Measurements from ENCODE around the gene DLGAP4.

DLGAP4 gene, protein sequence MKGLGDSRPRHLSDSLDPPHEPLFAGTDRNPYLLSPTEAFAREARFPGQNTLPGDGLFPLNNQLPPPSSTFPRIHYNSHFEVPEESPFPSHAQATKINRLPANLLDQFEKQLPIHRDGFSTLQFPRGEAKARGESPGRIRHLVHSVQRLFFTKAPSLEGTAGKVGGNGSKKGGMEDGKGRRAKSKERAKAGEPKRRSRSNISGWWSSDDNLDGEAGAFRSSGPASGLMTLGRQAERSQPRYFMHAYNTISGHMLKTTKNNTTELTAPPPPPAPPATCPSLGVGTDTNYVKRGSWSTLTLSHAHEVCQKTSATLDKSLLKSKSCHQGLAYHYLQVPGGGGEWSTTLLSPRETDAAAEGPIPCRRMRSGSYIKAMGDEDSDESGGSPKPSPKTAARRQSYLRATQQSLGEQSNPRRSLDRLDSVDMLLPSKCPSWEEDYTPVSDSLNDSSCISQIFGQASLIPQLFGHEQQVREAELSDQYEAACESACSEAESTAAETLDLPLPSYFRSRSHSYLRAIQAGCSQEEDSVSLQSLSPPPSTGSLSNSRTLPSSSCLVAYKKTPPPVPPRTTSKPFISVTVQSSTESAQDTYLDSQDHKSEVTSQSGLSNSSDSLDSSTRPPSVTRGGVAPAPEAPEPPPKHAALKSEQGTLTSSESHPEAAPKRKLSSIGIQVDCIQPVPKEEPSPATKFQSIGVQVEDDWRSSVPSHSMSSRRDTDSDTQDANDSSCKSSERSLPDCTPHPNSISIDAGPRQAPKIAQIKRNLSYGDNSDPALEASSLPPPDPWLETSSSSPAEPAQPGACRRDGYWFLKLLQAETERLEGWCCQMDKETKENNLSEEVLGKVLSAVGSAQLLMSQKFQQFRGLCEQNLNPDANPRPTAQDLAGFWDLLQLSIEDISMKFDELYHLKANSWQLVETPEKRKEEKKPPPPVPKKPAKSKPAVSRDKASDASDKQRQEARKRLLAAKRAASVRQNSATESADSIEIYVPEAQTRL

DNA sequence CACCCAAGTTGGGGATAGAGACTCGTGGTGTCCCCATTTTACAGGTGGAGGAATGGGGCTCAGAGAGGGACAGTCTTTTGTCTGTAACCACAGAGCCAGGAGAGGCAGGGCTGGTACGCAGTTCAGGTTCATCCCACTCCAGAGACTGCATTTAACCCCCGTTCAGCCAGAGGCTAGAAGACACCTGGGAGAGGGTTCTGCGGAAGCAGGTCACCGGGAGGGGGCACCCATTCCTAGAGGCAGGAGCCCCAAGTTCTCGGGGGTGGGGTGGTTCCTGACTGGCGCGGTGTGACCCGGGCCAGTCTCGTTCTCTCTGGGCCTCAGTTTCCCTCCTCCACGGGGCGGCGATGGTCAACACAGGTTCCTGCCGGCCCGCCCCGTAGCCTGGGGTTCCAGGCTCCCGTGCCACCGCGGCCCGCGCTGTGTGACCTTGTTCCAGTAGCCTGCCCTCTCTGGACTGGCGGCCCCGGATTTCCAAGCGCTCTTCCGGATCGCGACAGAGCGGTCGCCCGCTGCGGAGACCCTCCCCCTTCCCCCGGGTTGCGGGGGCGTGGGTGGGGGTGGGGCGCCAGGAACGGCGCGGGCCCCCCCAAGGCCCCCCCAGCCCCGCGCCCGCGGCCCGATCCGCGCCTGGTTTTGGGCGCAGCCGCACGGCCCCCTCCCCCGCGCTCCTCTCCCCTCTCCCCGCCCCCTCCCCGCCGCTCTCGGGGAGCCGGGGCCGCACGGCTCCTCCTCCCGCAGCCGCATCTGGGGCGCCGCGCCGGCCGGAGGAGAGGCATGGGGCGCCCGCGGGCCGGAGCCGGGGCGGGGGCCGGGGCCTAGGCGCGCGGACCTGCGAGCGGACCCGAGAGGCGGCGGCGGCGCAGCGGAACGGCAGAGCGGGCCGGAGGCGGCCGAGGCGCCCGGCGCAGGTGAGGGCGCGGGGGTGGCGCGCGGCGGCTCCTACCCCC lies at the start of gene DLGAP4:
TSS of gene DLGAP4 (plus strand) at position 738 of the 950 bp plus-strand sequence. CDS start 125,379 bp downstream, outside the sequence.
- no peak within 1 kb of the TSS for H3K4me3 ChIP-seq (ENCODE audit: low read length)
- no peak for TF ChIP-seq CTCF (conservative IDR thresholded peaks at IDR 0.05; ENCODE audit: low read length)
- no peak for DNase-seq (ENCODE audit: low read depth)

DNA sequence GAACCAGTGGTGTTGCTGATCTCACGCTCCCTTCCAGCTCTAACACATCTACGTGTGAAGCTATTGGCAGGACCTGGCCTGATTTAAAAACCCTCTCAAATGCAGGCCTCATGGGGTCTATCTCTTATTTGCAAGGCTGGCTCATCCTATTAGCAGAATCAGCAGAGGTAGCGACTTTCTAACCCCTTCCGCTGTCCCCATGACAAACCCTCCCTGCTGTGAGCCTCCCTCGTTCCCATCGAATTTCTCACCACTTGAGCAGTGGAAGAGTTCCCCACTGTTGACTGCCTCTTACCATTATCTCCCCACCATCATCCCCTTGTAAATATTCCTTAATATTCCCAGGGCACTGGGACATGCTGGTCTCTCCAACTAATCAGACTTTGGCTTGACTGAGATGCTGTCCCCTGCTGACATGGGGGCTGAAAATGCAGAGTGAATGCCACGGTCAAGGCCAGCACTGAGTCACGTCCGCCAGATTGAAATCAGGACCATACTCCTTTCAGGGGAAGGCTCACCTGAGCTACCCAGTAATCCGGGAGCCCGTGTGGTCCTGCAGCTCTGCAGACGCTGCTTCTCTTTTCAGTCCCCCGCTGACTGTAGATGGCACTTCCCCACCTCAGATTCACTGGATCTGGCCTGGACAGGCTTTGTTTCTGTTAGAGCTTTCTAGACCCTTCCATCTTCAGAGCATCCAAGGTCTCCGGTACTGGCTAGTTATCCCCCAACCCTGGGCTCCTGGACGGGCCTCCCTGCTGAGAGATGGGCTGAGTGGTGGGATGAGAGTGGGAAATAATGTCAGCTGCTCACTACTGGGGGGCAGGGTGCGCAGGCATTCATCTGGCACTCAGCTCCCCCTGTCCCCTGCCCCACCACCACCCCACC lies 46.7 kb upstream of the DLGAP4 start:
- no peak overlapping the region for H3K4me3 ChIP-seq (ENCODE audit: low read length)
- no peak for DNase-seq (ENCODE audit: low read depth)
- no peak for TF ChIP-seq CTCF (conservative IDR thresholded peaks at IDR 0.05; ENCODE audit: low read length)

GRCh38 chr20:36260316-36260715 lies 45.8 kb upstream of the DLGAP4 start:
- no peak for DNase-seq (ENCODE audit: low read depth)
- no peak for TF ChIP-seq CTCF (conservative IDR thresholded peaks at IDR 0.05; ENCODE audit: low read length)
- H3K4me3 ChIP-seq (ENCODE audit: low read length) = no peak overlapping the region

- no peak for DNase-seq (ENCODE audit: low read depth)
- no peak for TF ChIP-seq CTCF (conservative IDR thresholded peaks at IDR 0.05; ENCODE audit: low read length)
- no peak overlapping the region for H3K4me3 ChIP-seq (ENCODE audit: low read length)
Measured at GRCh38 chr20:36261389-36262105, 44.6 kb upstream of the DLGAP4 start.

- DNase-seq (ENCODE audit: low read depth) = no peak
- TF ChIP-seq CTCF (conservative IDR thresholded peaks at IDR 0.05; ENCODE audit: low read length) = no peak
- no peak overlapping the region for H3K4me3 ChIP-seq (ENCODE audit: low read length)
Measured at GRCh38 chr20:36262440-36262839, 43.7 kb upstream of the DLGAP4 start.

Data from AG10803 (cell line).